ENCODE results near the gene EBF4.

Gene EBF4

DNA sequence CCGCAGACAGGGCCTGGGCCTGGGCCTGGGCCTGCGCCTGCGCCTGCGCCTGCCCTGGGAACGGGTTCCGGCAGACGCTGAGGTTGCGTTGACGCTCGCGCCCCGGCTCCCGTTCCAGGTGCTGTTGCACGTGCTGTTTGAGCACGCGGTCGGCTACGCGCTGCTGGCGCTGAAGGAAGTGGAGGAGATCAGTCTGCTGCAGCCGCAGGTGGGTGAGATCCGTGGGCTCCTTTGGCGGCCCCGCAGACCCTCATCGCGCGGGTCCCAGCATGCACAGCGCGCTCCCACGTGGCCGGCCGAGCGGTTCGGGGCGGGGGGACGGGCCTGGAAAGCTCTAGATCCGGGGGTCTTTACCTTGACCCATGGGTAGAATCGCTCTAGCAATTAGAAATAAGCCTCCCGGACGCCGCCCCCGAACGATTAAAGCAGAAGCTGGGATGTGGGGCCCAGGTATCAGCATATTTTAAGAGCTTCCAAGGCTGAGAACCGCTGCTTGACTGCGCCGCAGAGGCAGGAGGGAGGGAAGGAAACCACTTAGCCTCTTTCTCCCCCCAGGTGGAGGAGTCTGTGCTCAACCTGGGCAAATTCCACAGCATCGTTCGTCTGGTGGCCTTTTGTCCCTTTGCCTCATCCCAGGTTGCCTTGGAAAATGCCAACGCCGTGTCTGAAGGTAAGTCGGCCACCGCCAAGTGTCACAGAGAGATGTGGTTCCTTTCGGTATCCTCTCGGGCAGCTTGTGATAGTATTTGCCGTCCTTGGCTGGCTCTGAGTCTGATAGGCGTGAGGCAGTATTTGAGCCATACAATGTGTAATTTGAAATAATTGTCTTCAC is 39.6 kb upstream of the EBF4 start:
- Histone ChIP-seq H3K9ac (ENCODE audit: low read length) (peak overlapping the region; percentile 96), H2AFZ (ENCODE audit: low read depth, low read length, severe bottlenecking) (no peak overlapping the region), H3K79me2 (ENCODE audit: insufficient read depth, low read length) (peaks cover 33% of the 10 kb centered on the region), H3K9me2 (replicated peaks; ENCODE audit: insufficient read depth, low read length) (no peaks in the 10 kb centered on the region), H3F3A (ENCODE audit: insufficient read depth) (peaks cover 72% of the 10 kb centered on the region), H3K4me2 (ENCODE audit: low read depth, low read length, poor library complexity, severe bottlenecking) (peak overlapping the region; percentile 96), H3K27ac (ENCODE audit: low read depth, low read length) (peak overlapping the region; percentile 93), H3K27me3 (ENCODE audit: low read length) (no peaks in the 10 kb centered on the region), H3K9me3 (ENCODE audit: insufficient read depth, low read length) (no peaks in the 10 kb centered on the region), H3K36me3 (ENCODE audit: low read length) (peaks cover 43% of the 10 kb centered on the region), H3K4me3 (ENCODE audit: insufficient read depth, low read length, poor library complexity, severe bottlenecking) (peak overlapping the region; percentile 96), H4K20me1 (ENCODE audit: low read depth, low read length) (peaks cover 24% of the 10 kb centered on the region; the same call in 1 of the 2 replicates)
- TF ChIP-seq, protein P1, sequence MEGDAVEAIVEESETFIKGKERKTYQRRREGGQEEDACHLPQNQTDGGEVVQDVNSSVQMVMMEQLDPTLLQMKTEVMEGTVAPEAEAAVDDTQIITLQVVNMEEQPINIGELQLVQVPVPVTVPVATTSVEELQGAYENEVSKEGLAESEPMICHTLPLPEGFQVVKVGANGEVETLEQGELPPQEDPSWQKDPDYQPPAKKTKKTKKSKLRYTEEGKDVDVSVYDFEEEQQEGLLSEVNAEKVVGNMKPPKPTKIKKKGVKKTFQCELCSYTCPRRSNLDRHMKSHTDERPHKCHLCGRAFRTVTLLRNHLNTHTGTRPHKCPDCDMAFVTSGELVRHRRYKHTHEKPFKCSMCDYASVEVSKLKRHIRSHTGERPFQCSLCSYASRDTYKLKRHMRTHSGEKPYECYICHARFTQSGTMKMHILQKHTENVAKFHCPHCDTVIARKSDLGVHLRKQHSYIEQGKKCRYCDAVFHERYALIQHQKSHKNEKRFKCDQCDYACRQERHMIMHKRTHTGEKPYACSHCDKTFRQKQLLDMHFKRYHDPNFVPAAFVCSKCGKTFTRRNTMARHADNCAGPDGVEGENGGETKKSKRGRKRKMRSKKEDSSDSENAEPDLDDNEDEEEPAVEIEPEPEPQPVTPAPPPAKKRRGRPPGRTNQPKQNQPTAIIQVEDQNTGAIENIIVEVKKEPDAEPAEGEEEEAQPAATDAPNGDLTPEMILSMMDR (IDR thresholded peaks at IDR 0.05; ENCODE audit: insufficient read depth, low read length, poor library complexity, severe bottlenecking): no peak
- TF ChIP-seq EZH2phosphoT487 (conservative IDR thresholded peaks at IDR 0.05; ENCODE audit: low read length): no peak

DNA sequence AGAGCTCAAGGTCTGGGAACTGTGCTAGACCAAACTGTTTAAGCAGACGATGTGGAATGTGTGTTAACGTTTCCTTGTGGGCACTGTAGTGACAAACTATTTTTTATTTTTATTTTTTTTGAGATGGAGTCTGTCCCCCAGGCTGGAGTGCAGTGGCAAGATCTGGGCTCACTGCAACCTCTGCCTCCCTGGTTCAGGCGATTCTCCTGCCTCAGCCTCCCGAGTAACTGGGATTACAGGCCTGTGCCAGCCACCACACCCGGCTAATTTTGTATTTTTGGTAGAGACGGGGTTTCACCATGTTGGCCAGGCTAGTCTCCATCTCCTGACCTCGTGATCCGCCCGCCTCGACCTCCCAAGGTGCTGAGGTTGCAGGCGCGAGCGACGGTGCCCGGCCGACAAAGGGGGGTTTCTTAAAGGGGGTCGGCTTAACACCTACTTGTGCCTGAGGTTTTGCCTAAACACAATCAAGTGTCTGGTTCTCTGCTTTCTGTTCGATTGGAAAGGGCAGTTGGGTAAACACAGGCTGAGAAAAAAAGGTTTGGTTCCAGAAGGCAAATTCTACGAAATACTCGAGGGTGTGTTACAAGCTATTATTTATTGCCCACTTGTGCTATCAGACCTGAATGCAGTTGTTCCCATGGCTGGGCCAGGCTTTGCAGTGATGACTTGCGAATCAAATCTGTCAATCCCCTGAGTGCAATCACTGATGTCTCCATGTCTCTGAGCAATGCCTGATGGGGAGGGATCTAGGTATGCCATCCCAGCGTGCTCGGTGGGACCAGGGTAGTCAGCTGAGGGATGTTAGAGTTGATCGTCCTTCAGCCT is 38.8 kb upstream of the EBF4 start:
- H4K20me1 ChIP-seq (ENCODE audit: low read depth, low read length): peaks cover 24% of the 10 kb centered on the region; the same call in 1 of the 2 replicates
- peak overlapping the region; percentile 96 for H3K4me2 ChIP-seq (ENCODE audit: low read depth, low read length, poor library complexity, severe bottlenecking)
- peaks cover 33% of the 10 kb centered on the region for H3K79me2 ChIP-seq (ENCODE audit: insufficient read depth, low read length)
- H3K36me3 ChIP-seq (ENCODE audit: low read length): peaks cover 43% of the 10 kb centered on the region
- no peak overlapping the region for H2AFZ ChIP-seq (ENCODE audit: low read depth, low read length, severe bottlenecking)
- H3K4me3 ChIP-seq (ENCODE audit: insufficient read depth, low read length, poor library complexity, severe bottlenecking): peak overlapping the region; percentile 96
- no peak for TF ChIP-seq EZH2phosphoT487 (conservative IDR thresholded peaks at IDR 0.05; ENCODE audit: low read length)
- TF ChIP-seq, protein P1 (IDR thresholded peaks at IDR 0.05; ENCODE audit: insufficient read depth, low read length, poor library complexity, severe bottlenecking): no peak
- H3F3A ChIP-seq (ENCODE audit: insufficient read depth): peaks cover 81% of the 10 kb centered on the region
- H3K9me2 ChIP-seq (replicated peaks; ENCODE audit: insufficient read depth, low read length): no peaks in the 10 kb centered on the region
- H3K9ac ChIP-seq (ENCODE audit: low read length): peak overlapping the region; percentile 96
- H3K27ac ChIP-seq (ENCODE audit: low read depth, low read length): peak overlapping the region; percentile 93
- H3K27me3 ChIP-seq (ENCODE audit: low read length): no peaks in the 10 kb centered on the region
- no peaks in the 10 kb centered on the region for H3K9me3 ChIP-seq (ENCODE audit: insufficient read depth, low read length)

DNA sequence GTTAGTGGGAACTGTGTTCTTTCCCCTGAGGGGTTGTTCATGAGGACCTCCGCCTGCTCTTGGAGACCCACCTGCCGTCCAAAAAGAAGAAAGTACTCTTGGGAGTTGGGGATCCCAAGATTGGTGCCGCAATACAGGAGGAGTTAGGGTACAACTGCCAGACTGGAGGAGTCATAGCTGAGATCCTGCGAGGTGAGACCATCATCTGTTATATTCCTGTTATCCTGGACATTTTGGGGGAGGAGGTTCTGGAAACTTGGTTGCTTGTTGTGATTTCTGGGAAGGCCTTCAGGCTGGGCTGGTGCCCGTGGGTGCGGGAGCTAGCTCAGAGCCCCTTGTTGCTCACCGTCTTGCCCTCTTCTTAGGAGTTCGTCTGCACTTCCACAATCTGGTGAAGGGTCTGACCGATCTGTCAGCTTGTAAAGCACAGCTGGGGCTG is 38.2 kb upstream of the EBF4 start:
- Histone ChIP-seq H3F3A (ENCODE audit: insufficient read depth) (peaks cover 87% of the 10 kb centered on the region), H4K20me1 (ENCODE audit: low read depth, low read length) (peaks cover 24% of the 10 kb centered on the region; the same call in 1 of the 2 replicates), H3K9ac (ENCODE audit: low read length) (peak overlapping the region; percentile 96), H3K27me3 (ENCODE audit: low read length) (no peaks in the 10 kb centered on the region), H3K79me2 (ENCODE audit: insufficient read depth, low read length) (peaks cover 33% of the 10 kb centered on the region), H3K27ac (ENCODE audit: low read depth, low read length) (peak overlapping the region; percentile 93; the same call in 1 of the 2 replicates), H3K9me2 (replicated peaks; ENCODE audit: insufficient read depth, low read length) (no peaks in the 10 kb centered on the region), H3K36me3 (ENCODE audit: low read length) (peaks cover 43% of the 10 kb centered on the region), H3K4me2 (ENCODE audit: low read depth, low read length, poor library complexity, severe bottlenecking) (peak overlapping the region; percentile 96), H3K9me3 (ENCODE audit: insufficient read depth, low read length) (no peaks in the 10 kb centered on the region), H3K4me3 (ENCODE audit: insufficient read depth, low read length, poor library complexity, severe bottlenecking) (peak overlapping the region; percentile 96), H2AFZ (ENCODE audit: low read depth, low read length, severe bottlenecking) (no peak overlapping the region)
- TF ChIP-seq EZH2phosphoT487 (conservative IDR thresholded peaks at IDR 0.05; ENCODE audit: low read length): no peak
- TF ChIP-seq, protein P1 (IDR thresholded peaks at IDR 0.05; ENCODE audit: insufficient read depth, low read length, poor library complexity, severe bottlenecking): no peak

Measured in SU-DHL-6 (cell line).